Fibroblast of skin of right quadriceps (primary cell): ENCODE data around the gene IFI30.
A peak's percentile ranks its signal among the peaks of the same experiment; 100 is the strongest.
"Not testable (repeated sequence)": the region's sequence is repeated elsewhere in the genome, so short reads cannot be mapped to it uniquely, and the experiment has no call there.

Experiments used
- DNase-seq: peaks from one replicate; pipeline ENCODE4 v3.0.0-alpha.2; 2013

Gene IFI30

GRCh38 chr19:18204394-18205199 lies 31.0 kb downstream of the IFI30 start:
- peak; percentile 52 for DNase-seq

DNA sequence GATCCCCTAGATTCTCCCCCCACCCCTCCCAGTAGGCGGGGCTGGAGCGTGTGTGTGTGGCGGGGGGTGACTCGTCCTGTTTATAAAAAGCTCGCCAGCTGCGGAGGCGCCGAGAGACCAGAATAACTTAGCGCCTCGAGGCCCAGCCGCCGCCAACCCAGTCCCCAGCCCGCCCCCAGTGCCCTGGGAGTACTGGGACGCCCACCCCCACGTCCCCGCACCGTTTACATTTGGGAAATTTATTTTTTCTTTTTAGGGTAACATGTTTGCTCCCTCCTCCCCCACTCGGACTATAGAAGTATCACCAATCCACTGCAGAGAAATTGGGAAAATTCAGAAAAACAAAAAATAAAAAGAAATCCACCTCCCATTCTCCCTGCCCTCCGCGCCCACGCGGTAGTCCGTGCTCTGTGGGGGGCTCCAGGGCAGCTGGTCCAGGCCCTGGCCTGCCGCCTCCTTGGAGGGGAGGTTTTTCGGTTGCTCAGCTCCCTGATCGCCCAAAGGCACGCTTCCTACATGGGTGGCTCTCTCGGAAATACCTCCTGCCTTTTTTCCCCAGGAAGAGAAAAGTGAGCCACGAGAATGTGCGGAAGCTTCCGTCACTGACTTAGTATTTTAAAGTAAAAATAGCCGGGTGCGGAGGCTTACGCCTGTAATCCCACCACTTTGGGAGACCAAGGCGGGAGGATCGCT lies 31.7 kb downstream of the IFI30 start:
- peak; percentile 80 for DNase-seq

DNA sequence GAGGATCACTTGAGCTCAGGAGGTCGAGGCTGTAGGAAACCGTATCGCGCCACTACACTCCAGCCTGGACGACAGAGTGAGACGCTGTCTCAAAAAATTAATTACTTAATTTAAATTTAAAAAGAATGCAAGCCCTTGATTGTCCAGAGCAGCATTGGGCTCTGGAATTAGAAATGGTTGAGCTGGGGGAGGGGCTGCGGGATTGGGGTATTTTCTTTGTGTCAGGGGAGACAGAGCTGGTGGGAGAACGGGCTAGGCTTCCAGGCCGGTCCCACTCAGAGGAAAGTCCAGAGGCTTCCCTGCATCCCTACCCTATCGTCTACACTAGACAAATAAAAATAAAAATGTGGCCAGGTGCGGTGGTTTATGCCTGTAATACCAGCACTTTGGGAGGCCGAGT lies 32.4 kb downstream of the IFI30 start:
- no peak for DNase-seq

GRCh38 chr19:18208098-18208951 lies 34.7 kb downstream of the IFI30 start:
- DNase-seq = peak; percentile 73

DNA sequence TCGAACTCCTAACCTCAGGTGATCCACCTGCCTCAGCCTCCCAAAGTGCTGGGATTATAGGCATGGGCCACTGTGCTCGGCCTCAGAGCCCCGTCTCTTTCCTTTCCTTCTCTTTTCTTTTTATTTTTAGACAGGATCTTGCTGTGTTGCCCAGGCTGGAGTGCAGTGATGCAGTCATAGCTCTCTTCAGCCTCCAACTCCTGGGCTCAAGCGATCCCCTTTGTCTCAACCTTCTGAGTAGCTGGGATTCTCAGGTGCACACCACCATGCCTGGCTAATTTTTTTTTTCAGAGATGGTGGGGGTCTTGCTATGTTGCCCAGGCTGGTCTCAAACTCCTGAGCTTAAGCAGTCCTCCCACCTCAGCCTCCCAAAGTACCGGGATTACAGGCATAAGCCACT lies 36.3 kb downstream of the IFI30 start:
- DNase-seq = not testable (repeated sequence)

- no peak for DNase-seq
Measured at GRCh38 chr19:18211683-18212082, 38.1 kb downstream of the IFI30 start.

- no peak for DNase-seq
Measured at GRCh38 chr19:18214779-18215433, 41.3 kb downstream of the IFI30 start.

DNA sequence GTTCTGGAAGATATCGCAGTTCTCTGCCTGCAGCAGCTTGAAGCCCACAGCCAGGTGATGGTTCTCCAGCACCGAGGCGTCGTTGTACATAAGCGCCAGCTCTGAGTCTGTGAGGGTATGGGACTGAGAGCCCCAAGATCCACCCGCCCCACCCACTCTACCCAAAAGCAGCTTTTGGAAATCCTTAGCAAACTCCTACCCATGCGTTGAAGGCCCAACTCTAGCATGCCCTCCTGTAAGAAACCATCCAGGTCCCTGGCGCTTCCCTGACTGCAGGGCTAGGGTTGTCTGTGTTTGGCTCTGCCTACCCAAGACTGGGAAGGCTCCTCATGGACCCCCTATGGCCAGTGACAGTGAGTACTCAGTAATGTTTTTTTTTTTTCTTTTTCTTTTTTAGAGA lies 43.2 kb downstream of the IFI30 start:
- DNase-seq = no peak

DNA sequence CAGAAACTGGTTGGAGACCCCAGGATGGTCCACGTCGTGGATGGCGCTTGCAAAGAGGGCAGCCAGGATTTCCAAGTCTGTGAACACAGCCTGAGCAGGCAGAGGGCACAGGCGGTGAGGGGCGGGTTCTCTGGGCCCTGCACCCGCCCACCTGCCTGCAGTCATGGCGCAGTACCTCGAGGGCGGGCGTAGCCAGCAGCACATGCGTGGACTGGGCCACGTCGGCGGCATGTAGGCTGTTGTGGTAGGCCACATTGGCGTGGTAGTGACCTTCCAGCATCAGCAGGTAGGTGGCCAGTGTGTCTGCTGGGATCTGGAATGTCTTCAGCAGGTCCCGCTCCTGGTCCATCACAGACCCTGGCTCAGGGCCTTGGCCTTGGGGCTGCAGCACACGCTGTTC lies 44.5 kb downstream of the IFI30 start:
- no peak for DNase-seq

- DNase-seq = no peak
Measured at GRCh38 chr19:18218600-18218999, 45.0 kb downstream of the IFI30 start.

- no peak for DNase-seq
Measured at GRCh38 chr19:18219911-18220631, 46.5 kb downstream of the IFI30 start.

DNA sequence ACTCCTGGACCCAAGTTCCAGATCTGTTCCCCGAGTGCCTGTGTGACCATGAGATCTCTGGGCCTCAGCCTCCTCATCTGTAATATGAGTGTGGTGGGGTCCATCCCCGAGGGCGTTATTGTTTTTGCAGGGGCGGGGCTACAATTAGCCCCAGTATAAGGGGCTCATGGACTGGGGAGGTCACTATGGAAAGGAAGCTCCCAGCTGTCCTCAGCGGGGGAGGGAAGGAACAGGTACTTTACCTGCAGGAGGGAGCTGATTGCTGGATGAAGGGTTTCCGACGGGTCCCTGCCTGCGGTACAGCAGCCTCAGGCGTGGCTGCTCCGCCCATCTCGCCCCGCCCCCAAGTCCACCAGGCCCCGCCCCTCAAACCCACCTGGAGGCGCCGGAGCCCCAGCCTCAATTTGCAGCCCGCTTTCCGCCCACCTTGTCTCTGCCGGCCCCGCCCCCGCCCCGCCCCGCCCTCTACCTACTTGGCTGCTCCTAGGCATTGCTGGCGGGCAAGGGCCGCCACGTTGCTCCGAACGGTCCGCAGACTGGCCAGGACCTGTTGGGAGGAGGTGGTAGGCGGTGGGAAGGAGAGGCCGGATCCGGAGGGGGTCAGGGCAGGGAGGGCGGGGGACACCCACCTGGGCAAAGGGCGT lies 47.1 kb downstream of the IFI30 start:
- no peak for DNase-seq

- DNase-seq = no peak
Measured at GRCh38 chr19:18221815-18222725, 48.5 kb downstream of the IFI30 start.

DNA sequence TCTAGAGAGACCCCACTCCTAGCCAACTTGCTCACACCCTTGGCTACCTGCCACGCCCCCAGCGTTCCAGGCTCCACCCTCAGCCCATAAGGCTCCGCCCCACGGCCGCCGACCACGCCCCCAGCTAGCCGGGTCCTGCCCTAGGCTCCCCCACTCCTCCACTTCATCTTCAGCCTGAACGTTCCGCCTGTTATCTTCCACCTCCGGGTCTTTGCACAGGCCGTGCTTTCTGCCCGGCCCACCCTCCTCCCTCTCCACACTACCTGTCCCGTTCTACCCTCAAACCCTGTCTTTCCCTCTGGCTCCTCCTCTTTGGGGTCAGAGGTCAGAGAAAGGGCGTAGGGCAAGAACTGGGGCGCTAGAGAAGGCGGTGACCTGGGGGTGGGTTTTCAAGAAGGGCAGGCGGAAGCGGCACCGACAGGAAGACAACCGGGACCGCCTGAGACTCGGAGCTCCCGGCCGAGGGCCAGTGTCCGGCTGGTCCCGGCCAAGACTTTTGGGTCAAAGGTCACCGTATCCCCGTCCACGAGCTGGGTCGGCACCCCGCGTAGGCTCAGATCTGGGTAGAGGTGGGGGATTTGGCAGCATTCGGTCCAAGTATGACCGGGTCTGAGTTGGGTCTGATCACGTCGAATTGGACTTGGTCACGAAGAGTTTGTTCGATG lies 50.4 kb downstream of the IFI30 start:
- no peak for DNase-seq

DNA sequence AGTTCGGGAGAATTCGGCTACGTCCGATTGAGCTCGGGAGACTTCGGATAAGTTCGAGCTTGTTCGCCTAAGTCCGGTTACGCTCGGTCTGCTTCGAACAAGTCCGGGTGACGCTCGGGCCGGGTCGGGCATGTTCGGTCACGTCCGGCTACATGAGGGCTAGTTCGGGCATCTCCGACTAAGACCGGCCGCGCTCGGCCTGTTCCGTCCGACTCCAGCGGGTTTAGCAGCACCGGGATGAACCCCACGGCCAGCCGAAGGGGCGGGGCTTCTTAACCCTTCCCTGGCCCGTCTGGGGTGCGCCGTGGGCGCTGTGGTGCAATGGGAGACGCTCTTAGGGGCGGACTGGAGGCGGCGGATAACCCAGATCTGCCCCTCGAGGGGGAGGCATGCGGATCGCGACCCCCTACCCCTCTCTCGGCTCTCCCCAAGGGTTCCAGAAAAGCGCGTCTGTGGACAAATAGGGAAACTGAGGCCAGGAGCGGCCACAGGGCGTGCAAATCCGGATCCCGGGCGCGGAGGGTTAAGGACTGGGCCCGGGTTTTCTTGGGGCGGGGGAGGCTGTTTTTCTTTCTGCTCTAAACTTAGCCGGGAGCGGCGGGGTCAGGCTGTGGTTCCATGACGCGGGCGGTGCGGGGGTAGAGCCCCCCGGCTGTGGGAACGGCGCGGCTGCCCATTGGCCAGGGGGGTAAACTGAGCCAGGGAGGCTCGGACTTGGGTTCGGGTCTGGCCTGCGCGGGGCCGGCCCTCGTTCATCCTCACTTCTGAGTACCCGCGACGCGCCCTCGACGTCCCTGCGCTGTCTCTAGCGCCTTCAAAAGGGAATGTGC lies 51.1 kb downstream of the IFI30 start:
- DNase-seq = peak; percentile 94

GRCh38 chr19:18225355-18225701 lies 51.7 kb downstream of the IFI30 start:
- no peak for DNase-seq

DNA sequence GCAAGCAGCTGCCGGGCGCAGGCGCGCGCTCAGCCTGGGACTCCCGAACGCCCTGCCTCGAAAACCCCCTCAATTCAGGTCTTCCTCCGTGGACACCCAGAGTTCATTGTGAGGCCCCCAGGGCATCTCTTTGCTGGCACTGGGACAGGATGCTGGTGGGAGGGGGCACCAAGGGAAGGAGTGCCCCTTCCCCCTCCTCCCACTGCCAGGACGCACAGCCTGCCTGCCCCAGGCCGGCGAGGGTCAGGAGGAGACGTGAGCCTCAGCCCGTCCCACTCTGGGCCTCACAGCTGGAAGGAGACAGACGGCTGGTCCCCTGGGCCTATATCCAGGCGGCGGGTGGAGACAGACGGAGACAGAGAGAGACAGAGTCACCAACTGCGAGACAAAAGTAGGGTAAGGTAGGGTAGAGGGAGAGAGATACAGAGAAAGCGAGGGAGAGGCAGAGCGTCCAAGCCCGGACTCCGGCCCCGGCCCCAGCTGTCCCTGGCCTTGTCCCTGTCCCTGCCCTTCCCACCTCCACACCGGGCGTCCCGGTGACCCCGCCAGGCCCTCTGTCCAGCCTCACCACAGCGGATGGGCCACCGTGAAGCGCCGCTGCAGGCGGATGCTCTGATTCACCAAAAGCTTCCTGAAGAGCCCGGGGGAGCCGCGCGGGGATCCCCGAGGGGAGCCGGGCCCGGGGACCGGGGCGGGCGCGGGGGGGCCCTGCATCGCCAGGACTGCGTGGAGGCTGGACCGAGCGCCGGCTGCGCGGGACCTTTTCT lies 52.3 kb downstream of the IFI30 start, which contains the start of gene PDE4C:
PDE4C (minus strand) TSS at position 737 of the 767 bp plus-strand sequence; CDS start at position 714, 23 bp downstream.
- no peak for DNase-seq
